LoVo (cell line): ENCODE results near the gene AGT.
"Not testable (repeated sequence)": the region's sequence is repeated elsewhere in the genome, so short reads cannot be mapped to it uniquely, and the experiment has no call there.

Source experiments
- DNase-seq: peaks from one replicate; pipeline ENCODE4 v3.0.0-alpha.2; 2016; ENCODE audit warnings: low spot score

The AGT gene

DNA sequence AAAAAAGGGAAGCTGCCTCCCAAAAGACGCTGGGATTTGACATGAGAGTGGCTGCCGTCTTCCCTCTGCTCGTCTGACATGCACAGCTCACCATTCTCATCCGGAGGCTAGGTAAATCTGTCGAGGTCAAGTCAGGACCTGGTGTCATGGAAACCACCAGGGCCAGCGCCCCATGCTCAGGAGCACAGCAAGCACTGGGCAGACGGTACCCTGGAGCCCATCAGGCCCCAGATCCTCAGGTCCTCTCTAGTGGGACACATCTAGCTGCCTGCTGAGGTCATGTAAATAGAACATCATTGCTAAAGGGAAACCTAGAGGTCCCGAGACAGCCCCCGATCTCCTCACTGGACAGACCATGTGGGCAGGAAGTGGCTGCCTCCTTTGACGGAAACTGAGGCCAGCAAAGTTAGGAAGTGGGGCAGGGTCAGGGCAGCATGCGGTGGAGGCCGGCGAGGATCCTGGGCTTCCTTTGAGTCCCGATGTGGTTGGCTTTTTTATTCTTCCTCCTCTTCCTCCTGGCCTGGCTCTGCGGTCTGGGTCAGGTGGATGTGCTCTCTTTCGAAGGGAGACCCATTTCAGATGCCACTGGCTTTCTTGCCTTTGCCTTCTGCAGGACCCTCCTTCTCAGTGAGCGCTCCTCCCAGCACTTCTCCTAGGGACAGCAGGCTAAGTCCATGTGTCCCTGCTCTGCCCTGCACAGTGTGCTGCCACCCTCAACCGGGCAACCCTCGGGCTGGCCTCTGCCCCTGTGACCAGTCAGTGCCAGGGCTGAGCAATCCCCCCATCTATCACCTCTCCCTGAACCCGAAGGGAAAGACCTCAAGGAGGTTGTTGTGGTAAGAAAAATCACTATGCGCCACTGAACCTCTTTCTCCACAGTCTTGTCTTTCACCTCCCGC is 5.9 kb downstream of the AGT start:
- no peak for DNase-seq

DNA sequence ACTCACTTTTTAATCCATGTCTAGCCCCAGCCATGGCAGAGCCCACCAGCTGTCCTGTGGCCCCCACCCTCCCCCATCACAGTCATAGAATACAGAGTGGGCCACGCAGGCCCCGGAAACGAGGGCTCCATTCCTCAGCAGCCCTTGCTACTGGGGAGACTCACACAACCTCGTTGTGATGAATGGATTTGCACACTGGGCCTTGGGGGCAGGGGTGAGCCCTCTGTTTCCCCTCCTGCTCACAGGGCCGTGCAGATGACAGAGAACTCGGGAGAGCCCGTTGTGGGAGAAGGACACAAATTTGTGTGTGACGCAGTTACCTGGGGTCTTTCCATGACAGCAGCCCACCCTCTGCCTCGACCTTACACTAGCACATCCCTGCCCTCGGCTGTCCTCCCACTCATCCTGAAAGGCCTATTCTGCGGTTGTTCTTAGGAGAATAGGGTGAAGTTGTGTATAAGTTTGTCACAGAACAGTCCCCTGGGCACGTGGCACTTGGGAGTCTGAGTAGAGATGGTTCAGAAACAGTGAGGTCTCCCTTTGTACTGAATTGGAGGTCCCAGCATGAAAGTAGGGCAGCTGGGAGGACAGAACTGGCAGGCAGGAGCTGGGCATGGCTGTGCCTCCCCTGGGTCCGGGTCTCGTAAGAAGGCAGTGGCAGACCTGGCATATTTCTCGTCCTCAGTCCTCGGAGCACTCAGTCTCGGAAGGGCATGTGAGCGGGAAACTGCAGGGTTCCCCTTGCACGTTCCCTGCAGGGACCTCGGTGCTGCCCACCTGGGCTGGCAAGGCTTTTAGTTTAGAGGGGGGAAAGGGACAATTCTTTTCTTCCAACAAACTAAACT is 6.8 kb downstream of the AGT start:
- no peak for DNase-seq

DNA sequence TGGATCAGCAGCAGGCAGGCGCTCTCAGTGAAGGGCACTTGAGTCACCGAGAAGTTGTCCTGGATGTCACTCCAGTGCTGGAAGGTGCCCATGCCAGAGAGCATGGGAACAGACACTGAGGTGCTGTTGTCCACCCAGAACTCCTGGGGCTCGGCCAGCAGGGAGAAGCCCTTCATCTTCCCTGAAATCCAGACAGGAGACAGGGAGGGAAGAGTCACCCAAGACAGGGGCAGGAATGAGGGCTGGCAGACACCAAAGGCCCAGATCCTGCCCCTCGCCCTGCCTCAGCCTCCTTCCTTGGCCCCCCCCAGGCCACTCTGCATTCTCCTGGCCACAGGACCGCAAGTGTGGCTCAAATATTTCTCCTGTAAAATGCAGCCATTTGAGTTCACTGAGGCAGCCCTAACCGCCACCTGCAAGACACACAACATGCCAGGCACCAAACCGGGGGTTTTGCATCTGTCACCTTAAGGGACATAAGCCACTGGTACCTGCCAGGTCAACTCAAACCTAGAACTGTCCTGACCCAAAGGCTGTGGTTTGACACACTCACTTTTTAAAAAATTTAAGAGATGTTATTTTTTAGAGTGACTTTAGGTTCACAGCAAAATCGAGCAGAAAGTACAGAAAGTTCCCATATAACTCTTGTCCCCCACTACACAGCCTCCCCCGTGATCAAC is 7.8 kb downstream of the AGT start:
- no peak for DNase-seq

DNA sequence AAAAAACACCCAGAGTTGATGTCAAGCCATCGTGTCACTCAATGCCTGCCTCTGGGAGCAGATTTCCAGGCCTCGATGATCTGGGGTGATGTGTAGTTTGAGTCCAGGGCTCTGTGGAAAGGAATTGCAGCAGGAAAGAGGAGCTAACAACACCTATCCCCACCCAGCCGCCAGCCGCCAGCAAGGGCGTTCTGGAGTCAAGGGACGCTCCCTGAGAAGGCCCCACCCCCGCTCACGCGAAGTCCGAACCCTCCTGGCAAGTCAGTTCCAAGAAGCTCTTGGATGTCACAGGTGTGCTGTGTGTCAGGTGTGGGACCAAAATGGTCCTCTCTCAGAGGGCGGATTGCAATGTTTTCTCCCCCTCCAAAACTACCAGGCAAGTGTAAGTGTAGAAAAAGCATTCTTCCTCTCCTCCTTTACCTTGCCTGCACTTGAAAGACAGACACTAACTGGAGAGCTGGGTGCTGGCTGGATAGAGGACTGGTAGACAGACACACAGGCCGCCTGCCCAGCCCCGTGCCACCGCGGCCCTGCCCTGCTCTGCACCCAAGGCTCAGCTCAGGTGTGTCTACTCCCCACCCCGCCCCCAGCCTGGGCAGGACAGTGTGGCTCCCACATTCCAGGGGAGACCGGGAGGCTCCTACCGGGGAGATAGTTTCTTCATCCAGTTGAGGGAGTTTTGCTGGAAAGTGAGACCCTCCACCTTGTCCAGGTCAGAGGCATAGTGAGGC is 8.5 kb downstream of the AGT start:
- no peak for DNase-seq

DNA sequence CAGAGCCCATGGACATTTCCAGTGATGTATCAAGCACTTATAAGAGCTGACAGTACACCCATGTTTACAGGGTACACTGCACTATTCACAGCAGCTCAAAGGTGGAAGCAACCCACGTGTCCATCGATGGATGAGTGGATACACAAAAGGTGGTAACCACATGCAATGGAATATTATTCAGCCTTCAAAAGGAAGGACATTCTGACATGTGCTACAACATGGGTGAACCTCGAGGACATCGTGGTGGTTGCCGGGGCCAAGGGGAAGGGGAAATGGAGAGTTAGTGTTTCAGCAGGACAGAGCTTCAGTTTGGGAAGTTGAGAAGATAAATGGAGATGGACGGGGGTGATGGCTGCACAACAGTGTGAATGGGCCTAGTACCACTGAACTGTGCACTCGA is 9.1 kb downstream of the AGT start:
- DNase-seq = no peak

DNA sequence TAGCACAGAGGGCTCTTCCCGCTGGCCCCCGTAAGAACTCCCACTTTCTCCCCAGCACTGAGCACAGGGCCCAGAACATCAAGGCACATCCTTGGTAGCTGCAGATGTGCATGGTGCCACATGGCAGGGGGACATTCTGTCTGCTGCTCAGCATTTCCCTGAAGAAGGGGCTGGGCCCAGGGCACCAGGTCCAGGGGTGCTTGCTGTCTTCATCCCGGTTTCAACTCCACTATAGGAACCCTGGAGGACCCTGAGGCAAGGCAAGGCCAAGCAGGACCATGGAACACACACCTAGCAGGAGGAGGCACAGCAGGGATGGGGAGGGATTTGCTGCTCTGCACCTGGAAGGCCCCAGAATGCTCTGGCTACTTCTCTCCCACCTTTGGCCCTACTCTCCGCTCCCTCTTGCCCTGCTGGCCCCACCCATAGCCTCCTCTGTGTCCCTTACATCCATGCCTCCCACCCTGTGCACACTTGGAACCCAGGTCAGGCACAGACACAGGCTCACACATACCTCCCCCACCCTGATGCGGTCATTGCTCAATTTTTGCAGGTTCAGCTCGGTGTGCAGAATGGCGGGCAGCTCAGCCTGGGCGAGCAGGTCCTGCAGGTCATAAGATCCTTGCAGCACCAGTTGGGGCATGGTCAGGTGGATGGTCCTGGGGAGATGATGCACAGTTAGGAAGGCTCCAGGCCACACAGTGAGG is 10.1 kb downstream of the AGT start:
- no peak for DNase-seq

DNA sequence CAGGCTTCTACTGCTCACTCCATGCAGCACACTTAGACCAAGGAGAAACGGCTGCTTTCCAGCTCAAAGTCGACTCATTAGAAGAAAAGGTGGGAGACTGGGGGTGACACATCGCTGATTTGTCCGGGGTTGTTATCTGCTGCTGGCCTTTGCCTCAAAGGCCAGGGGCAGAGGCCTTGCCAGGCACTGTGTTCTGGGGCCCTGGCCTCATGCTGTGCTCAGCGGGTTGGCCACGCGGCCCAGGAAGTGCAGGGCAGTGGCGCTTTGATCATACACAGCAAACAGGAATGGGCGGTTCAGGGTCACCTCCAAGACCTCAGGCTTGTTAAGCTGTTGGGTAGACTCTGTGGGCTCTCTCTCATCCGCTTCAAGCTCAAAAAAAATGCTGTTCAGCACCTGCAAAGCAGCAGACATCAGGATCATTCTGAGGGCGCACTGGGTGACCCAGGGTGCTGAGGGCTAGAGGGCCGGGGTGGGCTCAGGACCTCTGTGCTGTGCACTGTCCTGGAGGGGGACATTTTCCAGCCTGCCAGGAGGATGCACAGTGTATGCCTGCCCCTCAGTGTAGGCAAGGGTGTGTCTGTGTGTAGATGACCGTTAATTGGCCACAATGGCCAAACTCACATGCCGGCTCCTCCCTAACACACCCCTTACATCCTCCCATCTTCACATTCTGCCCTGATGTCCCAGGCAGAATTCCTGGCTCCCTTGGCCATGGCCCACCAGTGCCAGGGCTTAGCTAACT is 10.8 kb downstream of the AGT start:
- DNase-seq = no peak

DNA sequence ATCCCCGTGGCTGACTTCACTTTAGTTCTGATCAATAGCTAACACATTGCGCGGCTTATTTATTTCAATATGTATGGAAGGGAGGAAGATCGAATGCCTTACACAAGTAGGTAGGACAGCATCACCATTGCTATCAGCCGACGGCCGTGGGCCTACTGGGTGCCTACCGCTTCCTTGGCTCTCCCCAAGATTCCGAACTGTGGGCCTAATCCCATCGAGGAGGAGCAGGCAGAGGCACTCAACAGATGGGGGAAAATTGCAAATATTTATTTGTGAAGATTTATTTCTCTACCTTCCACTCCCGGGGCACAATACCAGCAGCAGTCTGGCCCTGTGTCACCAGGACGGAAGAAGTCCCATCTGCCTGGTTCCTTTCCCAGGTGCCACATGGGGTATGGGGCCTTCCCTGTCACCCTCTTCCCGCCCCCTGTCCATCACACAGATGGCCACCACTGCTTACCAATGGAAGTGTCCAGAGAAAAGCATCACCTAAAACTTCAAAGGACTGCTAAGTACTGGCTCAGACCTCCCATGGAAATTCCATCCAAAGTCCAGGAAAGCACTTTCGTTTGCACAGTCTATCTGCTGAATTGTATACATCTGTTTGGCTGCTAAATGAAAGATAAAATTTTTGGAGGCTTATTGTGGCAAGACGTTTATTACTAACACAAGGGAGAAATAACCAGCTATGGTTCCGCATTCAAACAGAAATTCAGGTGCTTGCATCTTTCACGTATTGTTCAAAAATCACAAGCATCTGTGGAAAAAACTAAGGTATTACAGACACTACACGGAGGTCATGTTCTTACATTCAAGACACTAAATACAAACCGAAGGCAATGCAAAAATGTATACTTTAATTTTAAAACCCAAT is 11.8 kb downstream of the AGT start:
- DNase-seq = no peak

DNA sequence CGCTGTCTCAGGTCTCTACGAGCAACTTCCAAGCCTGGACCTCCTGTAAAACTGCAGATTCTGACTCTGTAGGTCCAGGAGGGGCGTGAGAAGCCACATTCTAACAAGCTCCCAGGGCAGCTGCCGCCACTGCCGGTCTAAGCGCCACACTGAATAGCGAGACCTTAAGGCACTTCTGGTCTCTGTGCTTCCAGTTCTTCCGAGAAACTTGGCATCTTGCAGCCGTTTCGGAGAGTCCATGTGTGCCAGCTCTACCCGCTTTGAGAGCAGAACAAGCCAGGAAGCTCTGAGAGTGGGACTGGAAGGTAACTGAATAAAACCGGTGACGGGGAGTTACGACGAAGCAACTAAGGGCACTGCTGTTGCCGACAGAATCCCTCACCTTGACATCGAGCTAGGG is 12.5 kb downstream of the AGT start:
- no peak for DNase-seq

DNA sequence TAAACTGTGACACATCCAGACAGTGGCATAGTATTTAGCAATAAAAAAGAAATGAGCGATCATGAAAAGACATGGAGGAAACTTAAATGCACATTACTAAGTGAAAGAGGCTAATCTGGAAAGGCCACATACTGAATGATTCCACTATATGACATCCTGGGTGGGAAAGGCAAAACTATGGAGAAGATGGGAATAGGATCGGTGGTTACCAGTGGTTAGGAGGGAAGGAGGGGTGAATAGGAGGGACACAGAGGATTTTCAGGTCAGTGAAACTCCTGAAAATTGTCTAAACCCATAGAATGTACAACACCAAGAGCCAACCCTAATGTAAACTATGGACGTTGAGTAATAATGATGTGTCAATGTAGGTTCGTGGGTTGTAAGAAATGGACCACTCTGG is 13.8 kb downstream of the AGT start:
- no peak for DNase-seq

DNA sequence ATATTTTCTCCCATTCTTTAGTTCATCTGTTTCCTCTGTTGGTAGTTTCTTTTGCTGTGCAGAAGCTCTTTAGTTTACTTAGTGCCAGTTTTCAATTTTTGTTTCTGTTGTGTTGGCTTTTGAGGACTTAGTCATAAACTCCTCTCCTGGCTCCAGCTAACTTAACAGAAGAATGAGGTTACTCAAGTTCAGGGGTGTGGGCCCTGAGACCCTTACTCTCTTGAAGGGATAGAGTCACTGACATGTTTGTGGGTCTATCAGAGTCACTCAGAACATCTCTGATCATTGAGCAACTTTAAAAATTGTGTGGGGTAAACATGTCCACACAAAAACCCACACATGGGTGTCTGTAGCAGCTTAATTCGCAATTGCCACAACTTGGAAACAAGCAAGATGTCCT is 14.2 kb downstream of the AGT start:
- DNase-seq = no peak

DNA sequence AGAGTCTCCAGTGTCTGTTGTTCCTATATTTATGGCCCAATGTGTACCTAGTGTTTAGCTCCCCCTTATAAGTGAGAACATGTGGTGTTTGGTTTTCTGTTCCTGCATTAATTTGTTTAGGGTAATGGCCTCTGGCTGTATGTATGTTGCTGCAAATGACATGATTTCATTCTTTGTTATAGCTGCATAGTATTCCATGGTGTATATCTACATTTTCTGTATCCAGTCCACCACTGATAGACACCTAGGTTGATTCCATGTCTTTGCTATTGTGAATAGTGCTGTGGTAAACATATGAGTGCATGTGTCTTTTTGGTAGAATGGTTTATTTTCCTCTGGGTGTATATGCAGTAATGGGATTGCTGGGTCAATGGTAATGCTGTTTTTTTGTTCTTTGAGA is 15.0 kb downstream of the AGT start:
- not testable (repeated sequence) for DNase-seq

DNA sequence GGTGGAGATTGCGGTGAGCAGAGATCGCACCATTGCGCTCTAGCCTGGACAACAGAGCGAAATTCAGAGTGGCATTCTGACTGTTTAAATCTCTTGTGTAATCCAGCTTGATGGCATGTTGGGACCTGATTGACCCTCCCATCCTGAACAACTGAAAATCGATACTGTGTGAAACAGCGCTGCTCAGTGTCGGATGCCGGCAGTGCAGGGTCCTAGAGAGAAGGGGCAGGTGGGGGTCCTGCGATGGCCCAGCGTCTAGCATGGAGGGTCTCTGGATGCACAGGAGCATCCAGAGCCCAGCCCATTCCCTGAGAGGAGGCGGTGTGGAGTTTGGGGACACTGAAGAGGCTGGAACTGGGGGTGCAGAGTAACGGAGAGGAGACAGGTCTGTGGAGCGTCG is 15.8 kb downstream of the AGT start:
- DNase-seq = no peak

DNA sequence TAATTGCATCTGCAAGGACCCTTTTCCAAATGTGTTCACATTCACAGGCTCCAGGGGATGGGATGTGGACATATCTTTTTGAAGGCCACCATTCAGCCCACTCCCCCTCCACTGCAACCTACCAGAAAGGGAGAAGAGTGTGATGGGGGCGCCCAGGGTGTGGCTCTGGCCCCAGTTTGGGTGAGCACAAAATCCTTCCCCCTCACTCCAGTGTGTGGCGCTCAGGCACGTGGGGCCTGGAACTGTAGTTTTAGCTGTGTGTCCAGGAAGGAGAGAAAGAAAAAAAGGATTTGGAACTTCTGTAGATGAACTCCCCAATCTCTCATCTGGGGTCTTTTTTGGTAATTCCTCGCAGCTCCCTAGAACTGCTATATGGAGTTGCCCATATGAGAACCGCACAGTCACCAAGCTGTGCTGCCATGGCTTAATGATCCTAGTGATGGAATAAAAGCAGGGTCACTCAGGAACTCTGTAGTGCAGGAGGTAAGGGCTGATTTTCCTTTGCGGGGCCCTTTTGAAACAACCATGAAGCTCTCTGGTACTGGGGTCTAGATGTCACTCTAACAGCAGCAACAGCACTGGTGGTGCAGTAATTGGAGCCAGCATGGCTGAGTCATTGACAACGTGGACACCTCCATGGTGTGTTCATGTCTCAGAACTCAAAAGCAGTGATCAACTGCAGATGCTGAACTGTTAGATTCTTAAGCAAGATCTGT is 17.0 kb downstream of the AGT start:
- DNase-seq = no peak

DNA sequence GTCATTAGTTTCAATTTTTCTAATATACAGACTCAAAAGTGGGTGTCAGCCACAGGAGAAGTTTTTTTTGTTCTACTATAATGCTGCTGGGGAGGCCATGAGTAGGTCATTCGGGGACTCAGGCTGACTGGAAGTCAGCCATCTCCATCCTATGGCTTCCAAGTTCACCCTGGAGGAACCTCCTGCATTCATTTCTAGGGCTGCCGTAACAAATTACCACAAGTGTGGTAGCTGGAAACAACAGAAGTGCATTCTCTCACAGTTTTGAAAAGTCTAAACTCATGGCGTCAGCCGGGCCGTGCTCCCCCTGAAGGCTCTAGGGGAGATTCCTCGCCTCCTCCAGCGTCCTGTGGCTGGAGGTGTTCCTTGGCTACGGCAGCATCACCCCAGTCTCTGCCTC is 17.7 kb downstream of the AGT start:
- DNase-seq = no peak

DNA sequence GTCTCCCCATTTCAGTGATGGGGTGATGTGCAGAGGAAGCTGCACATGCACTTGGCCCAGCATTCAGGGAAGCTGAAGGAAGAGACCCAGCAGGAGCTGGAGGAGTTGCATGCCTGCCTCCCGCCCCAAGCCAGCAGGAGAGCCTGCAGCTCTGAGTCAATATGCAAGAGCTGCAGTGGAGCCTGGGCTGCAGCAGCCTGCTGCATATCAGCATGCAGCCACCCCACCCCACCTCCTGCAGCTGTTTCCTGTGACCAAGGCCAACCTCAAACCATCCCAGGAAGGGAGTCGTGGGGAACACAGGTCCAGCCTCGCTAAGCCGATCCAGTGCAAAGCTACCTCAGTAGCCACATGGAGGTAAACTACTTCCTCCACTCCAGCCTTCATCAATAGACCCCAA is 18.9 kb downstream of the AGT start:
- no peak for DNase-seq

DNA sequence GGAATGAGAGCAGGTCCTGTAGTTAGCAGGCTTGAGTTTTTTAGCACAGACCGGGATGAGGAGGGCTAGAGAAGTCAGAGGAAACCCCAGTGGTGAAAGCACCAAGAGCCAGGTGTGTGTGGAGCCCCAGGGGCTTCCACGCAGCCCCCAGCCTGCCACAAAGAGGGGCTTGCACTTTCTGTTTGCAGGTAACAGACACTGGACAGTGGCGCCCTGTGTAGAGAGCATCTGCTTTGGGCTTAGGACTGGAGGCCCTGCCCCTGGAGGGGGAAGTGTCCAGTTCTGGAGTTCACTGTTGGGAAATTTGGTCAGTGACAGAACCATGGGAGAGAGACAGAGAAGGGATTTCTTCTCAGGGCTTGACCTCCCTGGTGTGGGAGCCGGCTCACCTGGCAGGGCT is 19.5 kb downstream of the AGT start:
- DNase-seq = no peak

DNA sequence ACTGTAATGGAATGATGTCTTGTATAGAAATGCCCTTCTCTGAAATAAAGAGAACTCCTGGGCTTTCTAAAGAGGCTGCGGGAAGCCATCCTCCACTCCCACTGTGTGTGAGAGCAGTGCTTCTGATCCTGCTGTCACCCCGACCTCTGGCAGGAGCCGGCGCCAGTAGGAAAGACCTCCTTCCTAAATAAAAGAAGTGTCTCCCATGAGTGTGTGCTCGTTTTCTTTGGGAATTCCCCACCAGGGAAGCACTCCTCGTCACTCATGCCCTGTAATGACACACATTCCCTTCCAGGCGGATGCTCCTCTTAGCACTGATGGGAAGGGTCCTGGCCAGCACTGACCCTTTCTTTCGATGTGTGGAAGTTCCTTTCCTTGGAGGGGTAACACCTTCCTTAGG is 20.1 kb downstream of the AGT start:
- DNase-seq = no peak

DNA sequence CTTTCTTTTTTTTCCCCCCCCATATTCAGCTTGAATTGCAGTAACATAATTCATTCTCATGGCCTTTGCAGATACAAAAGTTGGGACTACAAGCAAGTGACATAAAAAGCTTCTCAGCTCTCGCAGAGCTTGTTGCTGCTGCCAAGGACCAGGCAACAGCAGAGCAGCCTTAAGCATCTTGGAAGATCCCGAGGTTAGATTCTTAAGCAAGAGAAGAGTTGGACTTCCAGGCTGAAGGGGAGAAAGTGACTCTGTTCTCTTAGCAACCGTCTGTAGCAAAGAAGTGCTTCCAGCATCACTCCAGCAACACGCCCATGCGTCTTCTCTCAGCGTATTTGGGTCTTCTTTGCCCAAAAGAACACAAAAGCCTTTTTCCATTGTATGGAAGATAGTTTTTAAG is 20.7 kb downstream of the AGT start:
- no peak for DNase-seq
